ENCODE measurements around the gene PRDM16.

Gene PRDM16

GRCh38 chr1:3482378-3482849 lies 413.4 kb downstream of the PRDM16 start:
- Histone ChIP-seq H3F3A (ENCODE audit: low read depth) (no peaks in the 10 kb centered on the region), H3K27me3 (ENCODE audit: insufficient read depth, low read length, poor library complexity, severe bottlenecking) (no peaks in the 10 kb centered on the region), H3K9me2 (replicated peaks; ENCODE audit: low read depth, low read length) (no peaks in the 10 kb centered on the region), H3K79me2 (ENCODE audit: insufficient read depth, low read length) (no peaks in the 10 kb centered on the region), H3K4me2 (ENCODE audit: low read depth, low read length, poor library complexity, severe bottlenecking) (no peak overlapping the region), H3K4me3 (ENCODE audit: low read length, poor library complexity, severe bottlenecking) (no peak overlapping the region), H4K20me1 (ENCODE audit: insufficient read depth, low read length, poor library complexity, severe bottlenecking) (no peaks in the 10 kb centered on the region), H3K9ac (ENCODE audit: low read depth, low read length, poor library complexity, severe bottlenecking) (no peak overlapping the region), H2AFZ (ENCODE audit: low read length) (no peak overlapping the region), H3K9me3 (ENCODE audit: insufficient read depth, low read depth, low read length) (no peaks in the 10 kb centered on the region), H3K4me1 (ENCODE audit: insufficient read depth, low read length, poor library complexity, severe bottlenecking) (no peaks in the 10 kb centered on the region), H3K36me3 (ENCODE audit: insufficient read depth, low read length) (no peaks in the 10 kb centered on the region)
- no peak for TF ChIP-seq EZH2phosphoT487 (IDR thresholded peaks at IDR 0.05; ENCODE audit: borderline replicate concordance)
- peak; percentile 23; the same call in 1 of the 2 replicates for TF ChIP-seq CTCF (conservative IDR thresholded peaks at IDR 0.05; ENCODE audit: low read length)

GRCh38 chr1:3483380-3483779 lies 414.4 kb downstream of the PRDM16 start:
- Histone ChIP-seq H3K9me3 (ENCODE audit: insufficient read depth, low read depth, low read length) (no peaks in the 10 kb centered on the region), H4K20me1 (ENCODE audit: insufficient read depth, low read length, poor library complexity, severe bottlenecking) (no peaks in the 10 kb centered on the region), H3K36me3 (ENCODE audit: insufficient read depth, low read length) (no peaks in the 10 kb centered on the region), H3K4me3 (ENCODE audit: low read length, poor library complexity, severe bottlenecking) (no peak overlapping the region), H3K9me2 (replicated peaks; ENCODE audit: low read depth, low read length) (no peaks in the 10 kb centered on the region), H3K79me2 (ENCODE audit: insufficient read depth, low read length) (no peaks in the 10 kb centered on the region), H3K4me2 (ENCODE audit: low read depth, low read length, poor library complexity, severe bottlenecking) (no peak overlapping the region), H2AFZ (ENCODE audit: low read length) (no peak overlapping the region), H3K4me1 (ENCODE audit: insufficient read depth, low read length, poor library complexity, severe bottlenecking) (no peaks in the 10 kb centered on the region), H3K9ac (ENCODE audit: low read depth, low read length, poor library complexity, severe bottlenecking) (no peak overlapping the region), H3K27me3 (ENCODE audit: insufficient read depth, low read length, poor library complexity, severe bottlenecking) (no peaks in the 10 kb centered on the region), H3F3A (ENCODE audit: low read depth) (no peaks in the 10 kb centered on the region)
- no peak for TF ChIP-seq CTCF (conservative IDR thresholded peaks at IDR 0.05; ENCODE audit: low read length)

- Histone ChIP-seq H3K27me3 (ENCODE audit: insufficient read depth, low read length, poor library complexity, severe bottlenecking) (no peaks in the 10 kb centered on the region), H3K9me3 (ENCODE audit: insufficient read depth, low read depth, low read length) (no peaks in the 10 kb centered on the region), H2AFZ (ENCODE audit: low read length) (no peak overlapping the region), H4K20me1 (ENCODE audit: insufficient read depth, low read length, poor library complexity, severe bottlenecking) (no peaks in the 10 kb centered on the region), H3K9me2 (replicated peaks; ENCODE audit: low read depth, low read length) (no peaks in the 10 kb centered on the region), H3F3A (ENCODE audit: low read depth) (no peaks in the 10 kb centered on the region), H3K9ac (ENCODE audit: low read depth, low read length, poor library complexity, severe bottlenecking) (no peak overlapping the region), H3K4me2 (ENCODE audit: low read depth, low read length, poor library complexity, severe bottlenecking) (no peak overlapping the region), H3K4me3 (ENCODE audit: low read length, poor library complexity, severe bottlenecking) (no peak overlapping the region), H3K79me2 (ENCODE audit: insufficient read depth, low read length) (no peaks in the 10 kb centered on the region), H3K4me1 (ENCODE audit: insufficient read depth, low read length, poor library complexity, severe bottlenecking) (no peaks in the 10 kb centered on the region), H3K36me3 (ENCODE audit: insufficient read depth, low read length) (no peaks in the 10 kb centered on the region)
- no peak for TF ChIP-seq EZH2phosphoT487 (IDR thresholded peaks at IDR 0.05; ENCODE audit: borderline replicate concordance)
- peak; percentile 92 for TF ChIP-seq CTCF (conservative IDR thresholded peaks at IDR 0.05; ENCODE audit: low read length)
Measured at GRCh38 chr1:3483801-3484444, 414.9 kb downstream of the PRDM16 start.
